LHCN-M2 (cell line): ENCODE data around the gene MAGI1. TPM values are rescaled to one million over a fixed set of nuclear protein-coding genes. Genes with fewer than 3 reads are reported as not detected.

Experiments
- DNase-seq: peaks from one replicate; pipeline ENCODE4 v3.0.0-alpha.2; 2012; ENCODE audit warnings: low read depth
- total RNA-seq: library from RNA; depleted of rRNA; stranded (reverse); fragments of >200 nt; gene quantifications from 2 replicates; pipeline ENCODE4 v1.2.3, GENCODE V29; 2014

Gene MAGI1
- total RNA-seq, 1 experiment from 2014 or later = 5.5 TPM

DNA sequence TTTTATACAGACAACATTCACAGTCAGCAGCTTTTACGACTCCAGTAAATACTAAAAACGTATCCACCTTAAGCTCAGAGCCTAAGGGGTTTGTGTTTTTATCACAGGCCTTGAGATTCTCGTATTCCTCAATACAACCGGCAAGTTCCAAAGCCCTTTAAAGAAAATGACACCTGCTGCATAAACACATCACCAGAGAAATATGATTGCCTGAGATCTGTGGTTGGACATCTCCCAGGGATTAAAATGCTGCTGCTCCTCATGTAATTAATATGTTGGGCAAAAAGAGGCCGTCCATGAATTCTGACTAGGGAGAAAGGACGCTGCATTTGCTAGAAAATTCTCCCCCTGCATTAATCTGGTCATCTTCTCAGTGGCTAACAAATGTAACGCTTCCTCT is 544.8 kb downstream of the MAGI1 start:
- DNase-seq = no peak

GRCh38 chr3:65493371-65493882 is 545.3 kb downstream of the MAGI1 start:
- no peak for DNase-seq

GRCh38 chr3:65492249-65492648 is 546.5 kb downstream of the MAGI1 start:
- DNase-seq = no peak

DNA sequence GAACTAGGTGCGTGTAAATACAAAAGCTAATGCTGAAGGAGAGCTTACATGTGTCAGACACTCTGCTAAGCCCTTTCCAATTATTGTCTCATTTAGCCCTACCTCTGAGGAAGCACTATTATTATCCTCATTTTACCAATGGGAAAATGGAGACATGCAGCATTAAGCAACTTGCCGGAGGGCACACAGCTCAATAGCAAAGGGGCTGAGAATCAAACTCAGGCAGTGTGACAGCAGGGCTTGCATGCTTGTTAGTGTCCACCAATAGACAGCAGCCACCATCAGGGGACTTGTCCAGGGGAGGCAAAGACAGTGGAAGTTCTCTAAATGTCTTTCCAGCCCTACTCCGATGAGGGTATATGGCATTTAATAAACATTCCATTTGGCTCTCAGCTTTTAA is 548.6 kb downstream of the MAGI1 start:
- no peak for DNase-seq

DNA sequence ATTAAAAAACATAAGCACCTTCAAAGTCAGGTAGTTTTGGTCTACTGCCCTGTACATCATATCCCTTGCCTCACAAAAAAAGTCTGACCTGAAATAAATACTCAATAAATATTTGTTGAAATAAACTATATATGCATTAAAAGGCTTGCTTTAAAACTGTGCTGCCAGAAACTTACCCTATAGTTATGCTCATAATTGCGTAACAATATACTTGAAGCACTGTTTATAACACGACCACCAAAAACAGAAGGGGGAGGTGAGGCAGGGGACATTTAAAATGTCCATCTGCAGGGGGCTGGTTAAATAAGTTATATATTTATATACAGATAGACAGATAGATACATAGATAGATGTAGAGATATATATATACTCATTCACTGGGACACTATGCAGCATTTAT is 549.5 kb downstream of the MAGI1 start:
- no peak for DNase-seq

GRCh38 chr3:65485826-65486469 is 552.8 kb downstream of the MAGI1 start:
- DNase-seq = no peak

DNA sequence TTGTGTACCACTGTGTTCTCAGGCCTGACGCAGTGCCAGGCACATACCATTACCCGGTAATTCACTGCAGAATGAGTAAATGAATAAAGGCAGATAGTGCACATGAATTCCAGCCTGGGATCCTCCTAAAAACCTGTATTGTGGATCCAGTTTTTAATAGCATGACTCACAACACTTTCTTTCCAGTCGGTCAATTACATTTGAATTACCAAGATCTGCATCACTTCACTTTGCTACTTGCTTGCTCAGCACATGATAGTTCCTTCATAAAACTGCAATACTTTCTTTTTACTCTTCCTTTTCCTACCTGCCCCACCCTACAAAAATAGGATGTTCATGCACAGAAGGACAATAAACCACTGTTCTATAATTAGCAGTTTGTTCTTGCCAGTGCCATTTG is 553.8 kb downstream of the MAGI1 start:
- no peak for DNase-seq

GRCh38 chr3:65483480-65483879 is 555.2 kb downstream of the MAGI1 start:
- no peak for DNase-seq

DNA sequence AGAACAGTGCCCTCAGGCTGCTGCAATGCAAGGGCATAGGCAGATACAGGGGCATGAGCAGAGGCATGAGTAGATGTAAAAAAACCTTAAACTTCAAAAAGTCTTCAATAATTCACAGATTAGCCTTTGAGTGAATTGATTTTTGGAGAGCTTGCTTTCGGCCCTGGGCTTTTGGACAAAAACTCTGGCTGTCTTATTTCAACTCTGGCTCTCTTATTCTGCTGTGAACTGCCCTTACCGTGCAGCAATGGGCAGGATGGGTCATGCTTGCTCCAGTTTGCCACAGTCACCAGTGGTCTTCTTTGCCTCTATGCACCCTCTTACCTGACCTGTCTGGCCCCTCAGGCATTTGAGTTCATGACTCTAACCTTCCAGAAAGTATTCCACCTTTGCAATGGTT is 555.7 kb downstream of the MAGI1 start:
- DNase-seq = no peak

- DNase-seq = no peak
Measured at GRCh38 chr3:65481085-65481484, 557.6 kb downstream of the MAGI1 start.

GRCh38 chr3:65479990-65480389 is 558.7 kb downstream of the MAGI1 start:
- peak; percentile 55 for DNase-seq

DNA sequence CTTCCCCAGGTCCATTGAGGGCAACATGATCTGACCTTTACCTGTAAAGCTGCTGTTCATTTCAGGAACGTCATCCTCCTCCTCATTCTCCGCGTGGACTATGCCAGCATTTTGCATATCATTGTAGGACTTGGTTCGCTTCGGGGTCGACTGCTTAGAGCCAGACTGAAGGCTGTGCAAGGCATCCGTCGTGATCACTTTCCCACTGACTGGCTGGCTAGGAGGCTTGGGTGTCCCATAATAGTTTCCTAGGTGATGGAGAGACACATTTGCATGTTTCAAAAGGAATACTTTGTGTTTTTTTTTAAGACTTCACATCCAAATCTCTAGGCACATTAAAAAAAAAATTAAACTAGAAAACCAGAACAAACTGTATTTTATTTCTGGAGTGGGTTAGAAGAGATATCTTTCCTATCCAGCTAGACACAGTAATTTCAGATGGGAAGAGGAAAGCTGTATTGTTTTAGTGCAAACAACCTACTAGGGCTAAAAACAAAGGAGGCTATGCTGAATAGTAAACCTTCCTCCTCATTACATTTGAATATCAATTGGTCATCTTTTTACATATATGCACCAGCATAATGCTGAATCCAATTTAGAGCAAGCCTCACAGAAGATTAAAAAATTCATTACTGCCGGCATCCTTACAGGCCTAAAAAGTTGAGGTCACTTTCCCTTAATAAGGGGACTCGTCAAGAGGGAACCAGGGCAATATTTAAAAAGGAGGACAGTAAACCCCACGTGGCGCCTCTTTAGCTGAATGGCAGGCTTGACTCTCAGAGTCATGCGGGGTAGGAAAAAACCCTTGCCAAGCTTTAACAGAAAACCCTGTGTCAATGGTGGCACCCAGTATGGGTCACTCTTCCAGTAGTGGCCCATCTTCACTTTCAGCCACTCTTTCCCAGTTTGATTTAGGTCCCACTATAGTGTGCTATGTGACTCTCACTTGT is 559.9 kb downstream of the MAGI1 start:
- DNase-seq = no peak

DNA sequence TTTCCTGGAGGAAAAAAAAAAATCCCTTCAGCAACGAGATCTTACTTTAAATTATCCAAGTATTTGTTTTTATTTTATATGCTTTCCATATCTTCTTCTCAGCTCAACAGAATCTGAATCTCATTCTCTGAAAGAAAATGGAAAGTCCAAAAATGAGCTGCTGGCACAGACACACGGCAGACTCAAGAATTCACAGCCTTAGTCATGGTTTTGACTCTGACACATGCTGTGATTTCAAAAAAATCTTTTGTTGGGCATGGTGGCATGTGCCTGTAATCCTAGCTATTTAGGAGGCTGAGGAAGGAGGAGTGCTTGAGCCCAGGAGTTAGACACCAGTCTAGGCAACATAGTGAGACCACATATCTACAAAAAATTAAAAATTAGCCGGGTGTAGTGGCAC is 565.0 kb downstream of the MAGI1 start:
- peak; percentile 39 for DNase-seq

DNA sequence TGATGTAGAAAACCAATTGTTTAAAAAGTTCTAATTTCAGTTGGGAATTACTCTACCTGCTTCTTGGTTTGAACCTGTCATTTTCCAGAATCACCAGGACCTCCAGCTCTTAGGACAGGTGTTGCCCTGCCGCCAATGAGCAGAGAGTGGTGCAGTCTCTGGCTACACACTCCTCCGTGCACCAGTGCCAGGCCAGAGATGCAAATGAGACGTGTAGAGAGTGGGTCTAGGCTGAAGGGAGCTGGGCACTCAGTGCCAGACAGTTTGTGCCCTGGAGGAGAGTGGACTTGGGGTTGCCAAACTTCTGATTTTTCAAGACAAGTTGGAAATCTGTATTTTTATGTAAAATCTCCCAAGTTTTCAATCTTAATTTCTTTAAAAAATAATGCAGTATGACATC is 566.2 kb downstream of the MAGI1 start:
- no peak for DNase-seq

DNA sequence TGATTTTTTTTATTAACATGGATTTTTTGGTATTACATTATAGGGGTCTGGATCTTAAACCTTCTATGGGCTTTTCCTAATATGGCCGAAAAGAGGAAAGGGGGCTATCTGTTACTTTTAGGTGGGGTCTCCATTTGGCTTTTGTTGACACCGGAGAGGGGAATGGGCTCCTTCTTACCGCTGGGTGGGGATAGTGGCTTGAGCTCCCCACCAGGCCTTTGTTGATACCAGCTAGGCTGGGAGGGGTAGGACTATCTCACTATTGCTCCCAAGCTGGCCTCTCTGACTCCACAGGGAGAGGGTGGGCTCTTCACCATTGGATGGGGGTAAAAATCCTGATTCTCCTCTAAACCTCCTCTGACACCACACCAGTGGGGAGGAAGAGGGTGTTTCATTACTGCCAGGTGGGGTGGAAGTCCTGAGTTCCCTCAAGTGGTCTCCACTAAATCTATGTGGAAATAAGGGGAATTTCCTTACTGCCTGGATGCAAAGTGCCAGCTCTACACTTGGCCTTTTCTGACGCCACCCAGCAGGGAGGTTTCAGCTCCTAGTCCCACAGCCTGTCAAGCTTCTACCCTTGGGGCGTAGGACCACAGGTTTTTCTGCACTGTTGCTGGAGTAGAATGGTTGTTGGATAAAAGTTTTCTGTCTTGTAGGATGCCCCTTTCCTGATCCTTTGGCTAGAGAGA is 572.3 kb downstream of the MAGI1 start:
- no peak for DNase-seq

DNA sequence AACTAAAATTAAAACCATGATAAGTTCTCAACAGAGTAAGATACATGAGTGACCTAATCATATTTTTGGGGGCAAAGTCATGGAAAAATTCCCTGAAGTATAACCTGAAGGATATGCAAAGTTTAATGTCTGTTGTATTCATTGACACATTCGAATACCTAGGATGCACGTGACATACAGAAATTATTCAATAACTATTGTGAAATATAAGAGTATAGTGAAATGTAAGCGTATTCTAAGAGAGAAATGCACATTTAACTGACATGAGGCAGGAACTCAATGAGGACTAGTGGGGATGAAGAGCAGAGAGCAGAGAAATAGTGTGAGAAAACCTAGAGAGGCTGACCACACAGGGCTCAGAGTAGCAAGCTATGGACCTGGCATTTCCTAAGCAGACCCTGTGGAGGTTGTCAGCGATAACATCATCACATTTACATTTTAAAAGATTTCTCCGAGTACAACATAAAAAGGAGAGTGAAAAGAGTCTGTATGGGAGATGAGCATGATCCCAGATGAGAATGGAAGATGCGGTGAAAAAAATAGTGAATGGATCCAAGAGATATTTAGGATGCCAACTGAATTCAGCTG is 588.8 kb downstream of the MAGI1 start:
- DNase-seq = no peak

GRCh38 chr3:65448120-65448519 is 590.6 kb downstream of the MAGI1 start:
- no peak for DNase-seq

- DNase-seq = no peak
Measured at GRCh38 chr3:65445573-65446169, 593.0 kb downstream of the MAGI1 start.

- no peak for DNase-seq
Measured at GRCh38 chr3:65444447-65444815, 594.3 kb downstream of the MAGI1 start.

GRCh38 chr3:65443739-65444446 is 594.8 kb downstream of the MAGI1 start:
- DNase-seq = no peak
